Body of pancreas (tissue), 4 donors: ENCODE results near the gene THAP2. TPM values are rescaled to one million over a fixed set of nuclear protein-coding genes. Genes with fewer than 3 reads are reported as not detected.
A peak's percentile ranks its signal among the peaks of the same experiment; 100 is the strongest.

Source experiments
- ATAC-seq: fragments of 150-250 bp; one replicate; pipeline ENCODE4 v1.9.1; 2016
- DNase-seq, 4 donors: peaks; one replicate each; pipeline ENCODE4 v3.0.0-alpha.2; 2019
- H3K27ac ChIP-seq, 4 donors: fragments of 200-600 bp; sonication (generic); 1 replicate in 3 of 4; 2 replicates in 1 of 4; pipeline versions ENCODE4 v1.5.1 to v1.6.1; 2016 to 2019; ENCODE audit warnings: mild to moderate bottlenecking in 1 of 4, mixed read lengths in 1 of 4, moderate library complexity in 1 of 4
- H3K27me3 ChIP-seq, 2 donors: fragments of 200-600 bp; sonication (generic); one replicate each; pipeline ENCODE4 v1.6.0; 2016; ENCODE audit warnings: mild to moderate bottlenecking in 1 of 2
- H3K36me3 ChIP-seq, 2 donors: fragments of 200-600 bp; sonication (generic); replicated peaks in 1 of 2; 2 replicates each; pipeline ENCODE4 v1.5.1; 2016; ENCODE audit warnings: low read depth in 2 of 2; ENCODE audit not compliant: insufficient read depth in 1 of 2
- H3K4me1 ChIP-seq: fragments of 200-600 bp; sonication (generic); one replicate; pipeline ENCODE4 v1.6.0; 2016
- H3K4me3 ChIP-seq, 2 donors: fragments of 200-600 bp; sonication (generic); 1 replicate in 1 of 2; 2 replicates in 1 of 2; pipeline ENCODE4 v1.5.1; 2016 to 2019
- H3K9me3 ChIP-seq, 3 donors: fragments of 200-600 bp; sonication (generic); 1 replicate in 2 of 3; 2 replicates in 1 of 3; pipeline ENCODE4 v1.5.1; 2016
- POLR2A ChIP-seq, 3 donors: fragments of 450-650 bp; IDR thresholded peaks; one replicate each; pipeline ENCODE4 v1.6.1; 2016; ENCODE audit warnings: antibody characterized with exemption in 3 of 3, mild to moderate bottlenecking in 2 of 3
- WGBS, 2 donors: methylation state at CpG; one replicate each; pipeline ENCODE4 v1.1.5; 2017; 5-methylcytosine and 5-hydroxymethylcytosine counted together
- intact Hi-C: fragments of 100-400 bp; cut with DNase I; formaldehyde crosslinking; loops from one replicate; pipeline ENCODE4 v1.15.1; 2023
- total RNA-seq, 2 donors: library from RNA; depleted of rRNA; stranded (reverse); fragments of >200 nt; gene quantifications; one replicate each; pipeline ENCODE4 v1.1.0, GENCODE V29; 2016
- TF ChIP-seq, protein P1 (sequence below), 7 experiments: fragments of 450-650 bp in 4 of 7; fragments of 200-600 bp in 3 of 7; sonication (generic) in 3 of 7; IDR thresholded peaks; one replicate each; pipeline ENCODE4 v1.5.1; 2016 to 2019; ENCODE audit warnings: antibody characterized with exemption in 7 of 7

Gene THAP2
- total RNA-seq, 2 donors from 2014 or later: 0.99 to 15.0 TPM

DNA sequence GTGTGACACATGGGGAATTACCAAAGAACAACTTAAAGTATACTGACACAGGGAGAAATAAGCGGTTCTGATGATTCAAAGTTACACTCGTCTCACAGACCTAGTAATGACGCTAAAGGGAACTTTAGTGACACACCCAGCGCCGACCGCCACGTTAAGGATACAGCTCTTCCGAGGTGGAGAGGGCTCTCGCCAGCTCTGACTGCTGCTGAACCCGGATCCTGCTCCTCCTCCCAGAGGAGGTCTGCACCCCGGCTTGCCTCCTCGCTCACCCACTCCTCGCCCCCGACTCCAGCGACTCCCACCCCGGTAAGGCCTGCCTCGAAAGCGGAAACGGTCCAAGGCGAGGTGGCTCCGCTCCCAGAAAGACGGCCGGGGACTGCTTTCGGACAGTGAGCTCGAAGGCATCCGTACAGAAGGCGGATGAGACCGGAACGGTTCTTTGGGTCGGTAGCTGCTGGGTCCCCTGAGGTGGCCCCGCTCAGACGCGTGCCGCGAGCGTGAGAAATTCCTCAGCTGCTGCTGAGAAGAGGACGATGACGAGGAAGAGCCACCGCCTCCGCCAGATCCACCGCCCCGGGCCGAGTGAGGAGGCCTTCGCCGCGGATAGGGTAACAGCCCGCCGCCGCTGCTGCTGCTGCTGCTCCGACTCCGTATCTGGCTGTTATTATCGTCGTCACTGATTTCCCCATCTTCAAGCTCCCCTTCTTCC, 1.1 kb upstream of the THAP2 start:
- DNase-seq: peak; percentile 72 to 78 (median 75)
- Histone ChIP-seq H3K27me3 (no peaks in the 10 kb centered on the region), H3K27ac (peak overlapping the region; percentile 93 to 98 (median 95)), H3K36me3 (peaks cover 0 to 5% of the 10 kb centered on the region in 2 donors), H3K4me1 (peaks cover 22% of the 10 kb centered on the region), H3K4me3 (peak overlapping the region; percentile 64 to 76), H3K9me3 (no peaks in the 10 kb centered on the region)
- intact Hi-C loops: no loop called here
- no peak for TF ChIP-seq POLR2A (IDR thresholded peaks at IDR 0.05)
- TF ChIP-seq, protein P1, sequence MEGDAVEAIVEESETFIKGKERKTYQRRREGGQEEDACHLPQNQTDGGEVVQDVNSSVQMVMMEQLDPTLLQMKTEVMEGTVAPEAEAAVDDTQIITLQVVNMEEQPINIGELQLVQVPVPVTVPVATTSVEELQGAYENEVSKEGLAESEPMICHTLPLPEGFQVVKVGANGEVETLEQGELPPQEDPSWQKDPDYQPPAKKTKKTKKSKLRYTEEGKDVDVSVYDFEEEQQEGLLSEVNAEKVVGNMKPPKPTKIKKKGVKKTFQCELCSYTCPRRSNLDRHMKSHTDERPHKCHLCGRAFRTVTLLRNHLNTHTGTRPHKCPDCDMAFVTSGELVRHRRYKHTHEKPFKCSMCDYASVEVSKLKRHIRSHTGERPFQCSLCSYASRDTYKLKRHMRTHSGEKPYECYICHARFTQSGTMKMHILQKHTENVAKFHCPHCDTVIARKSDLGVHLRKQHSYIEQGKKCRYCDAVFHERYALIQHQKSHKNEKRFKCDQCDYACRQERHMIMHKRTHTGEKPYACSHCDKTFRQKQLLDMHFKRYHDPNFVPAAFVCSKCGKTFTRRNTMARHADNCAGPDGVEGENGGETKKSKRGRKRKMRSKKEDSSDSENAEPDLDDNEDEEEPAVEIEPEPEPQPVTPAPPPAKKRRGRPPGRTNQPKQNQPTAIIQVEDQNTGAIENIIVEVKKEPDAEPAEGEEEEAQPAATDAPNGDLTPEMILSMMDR (IDR thresholded peaks at IDR 0.05): no peak
- peak; percentile 36 for ATAC-seq
- 0% methylated on average over 13 to 53 of the region's 53 CpGs for WGBS, 2 donors

DNA sequence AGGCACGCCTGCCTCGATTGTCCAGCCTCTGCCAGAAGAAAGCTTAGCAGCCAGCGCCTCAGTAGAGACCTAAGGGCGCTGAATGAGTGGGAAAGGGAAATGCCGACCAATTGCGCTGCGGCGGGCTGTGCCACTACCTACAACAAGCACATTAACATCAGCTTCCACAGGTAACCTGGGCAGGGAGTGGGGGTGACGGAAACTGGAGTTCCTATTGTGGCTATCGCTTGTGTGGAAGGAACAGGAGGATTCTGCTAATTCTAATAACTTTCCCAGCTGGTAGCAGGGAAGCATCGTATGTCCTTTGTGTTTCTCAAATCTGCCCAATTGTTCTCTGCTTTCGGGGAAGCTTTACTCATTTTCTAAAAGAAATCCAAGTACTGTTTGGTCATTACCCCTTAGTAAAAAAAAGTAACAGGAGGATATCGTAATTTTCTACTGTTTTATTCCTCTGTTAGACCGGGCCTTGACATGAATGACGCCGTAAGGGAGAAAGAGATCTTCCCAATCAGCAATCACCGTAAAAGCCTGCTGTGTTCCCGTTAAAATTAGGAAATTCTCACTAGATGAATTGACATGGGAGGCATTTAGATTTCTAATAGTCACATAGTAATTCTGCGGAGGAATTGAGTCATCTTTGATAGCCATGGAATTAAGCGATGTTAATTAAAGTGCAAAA, 449 bp downstream of the THAP2 start:
- WGBS, 2 donors: 0 to 1% methylated on average over 15 to 20 of the region's 20 CpGs
- peak overlapping the region; percentile 93 to 98 (median 95) for H3K27ac ChIP-seq
- ATAC-seq (peak; percentile 19), DNase-seq (no peak)
- peaks cover 0 to 2% of the 10 kb centered on the region in 2 donors for H3K36me3 ChIP-seq
- no peaks in the 10 kb centered on the region for H3K27me3 ChIP-seq
- peak overlapping the region; percentile 64 to 76 for H3K4me3 ChIP-seq
- peaks cover 22% of the 10 kb centered on the region for H3K4me1 ChIP-seq
- intact Hi-C loops: no loop called here
- no peak for TF ChIP-seq POLR2A (IDR thresholded peaks at IDR 0.05)
- TF ChIP-seq, protein P1 (IDR thresholded peaks at IDR 0.05): no peak
- H3K9me3 ChIP-seq: no peaks in the 10 kb centered on the region

DNA sequence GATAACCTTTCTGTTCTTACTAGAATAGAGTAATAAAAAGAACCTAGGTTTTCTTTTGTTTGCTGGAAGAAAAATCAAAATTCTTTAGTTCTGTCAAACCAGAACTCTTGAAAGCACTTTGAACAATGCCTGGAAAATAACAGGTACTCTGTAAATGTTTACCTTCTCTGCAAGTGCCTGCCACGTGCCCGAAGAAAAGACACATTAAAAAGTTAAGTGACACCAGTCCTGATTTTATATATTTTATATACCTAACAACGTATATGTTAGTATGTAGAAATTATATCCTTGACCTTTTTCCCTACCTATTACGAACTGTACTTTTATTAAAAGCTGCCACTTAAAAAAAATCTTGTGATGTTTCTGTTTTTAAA, 976 bp downstream of the THAP2 start:
- Histone ChIP-seq H3K9me3 (no peaks in the 10 kb centered on the region), H3K36me3 (no peaks in the 10 kb centered on the region), H3K4me3 (peak overlapping the region; percentile 64 to 76), H3K27ac (peak overlapping the region; percentile 93 to 98 (median 95)), H3K27me3 (no peaks in the 10 kb centered on the region), H3K4me1 (peaks cover 22% of the 10 kb centered on the region)
- intact Hi-C loops: no loop called here
- DNase-seq (peak in 2 of 4 donors; percentile 14 to 30), ATAC-seq (no peak)
- TF ChIP-seq, protein P1 (IDR thresholded peaks at IDR 0.05): no peak
- no peak for TF ChIP-seq POLR2A (IDR thresholded peaks at IDR 0.05)
- 1 to 11% methylated on average over 4 of the region's 4 CpGs for WGBS, 2 donors

DNA sequence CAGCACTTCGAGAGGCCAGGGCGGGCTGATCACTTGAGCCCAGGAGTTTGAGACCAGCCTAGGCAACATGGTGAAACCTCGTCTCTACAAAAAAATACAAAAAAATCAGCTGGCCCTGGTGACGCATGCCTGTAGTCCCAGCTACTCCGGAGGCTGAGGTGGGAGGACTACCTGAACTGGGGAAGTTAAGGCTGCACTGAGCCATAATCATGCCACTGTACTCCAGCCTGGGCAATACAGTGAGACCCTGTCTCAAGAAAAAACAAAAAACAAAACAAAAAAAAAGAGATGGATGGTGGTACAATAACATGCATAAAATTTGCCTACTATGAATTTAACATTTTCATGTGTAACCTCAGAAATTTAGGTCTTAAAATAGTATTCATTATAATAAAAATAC, 2.2 kb downstream of the THAP2 start:
- no peak for ATAC-seq

More for the DNA sequence above, 2.2 kb downstream of the THAP2 start:
- DNase-seq: no peak
- Histone ChIP-seq H3K27ac (no peak overlapping the region), H3K27me3 (no peaks in the 10 kb centered on the region), H3K9me3 (no peaks in the 10 kb centered on the region), H3K36me3 (no peaks in the 10 kb centered on the region), H3K4me1 (peaks cover 20% of the 10 kb centered on the region), H3K4me3 (no peak overlapping the region)
- intact Hi-C loops: no loop called here
- WGBS, 2 donors: 94% methylated on average over 5 of the region's 5 CpGs
- no peak for TF ChIP-seq POLR2A (IDR thresholded peaks at IDR 0.05)
- TF ChIP-seq, protein P1 (IDR thresholded peaks at IDR 0.05): no peak
